Heart left ventricle (tissue), 16 donors: Measurements from ENCODE around the gene NAP1L4. TPM values are rescaled to one million over a fixed set of nuclear protein-coding genes. Genes with fewer than 3 reads are reported as not detected.

Source experiments
- ATAC-seq, 4 donors: fragments of 200-7000 bp; cut with Tn5 transposase; one replicate each; pipeline ENCODE4 v1.9.1; 2020 to 2022; ENCODE audit warnings: moderate library complexity in 4 of 4, mild to moderate bottlenecking in 3 of 4, moderate number of reproducible peaks in 1 of 4
- DNase-seq, 5 donors: peaks; one replicate each; pipeline ENCODE4 v3.0.0-alpha.2; 2020
- H3K27ac ChIP-seq, 12 donors: fragments of 200-600 bp; sonication (generic) in 4 of 12; one replicate each; pipeline versions ENCODE4 v1.5.0 to v1.8.0; 2016 to 2022; ENCODE audit warnings: mild to moderate bottlenecking in 2 of 12
- H3K27me3 ChIP-seq, 9 donors: fragments of 200-600 bp; sonication (generic) in 2 of 9; one replicate each; pipeline versions ENCODE4 v1.5.1 to v1.8.0; 2016 to 2022; ENCODE audit warnings: mild to moderate bottlenecking in 3 of 9
- H3K36me3 ChIP-seq, 9 donors: fragments of 200-600 bp; sonication (generic) in 2 of 9; one replicate each; pipeline versions ENCODE4 v1.5.0 to v1.8.0; 2018 to 2022; ENCODE audit warnings: mild to moderate bottlenecking in 2 of 9
- H3K4me1 ChIP-seq, 12 donors: fragments of 200-600 bp; sonication (generic) in 4 of 12; one replicate each; pipeline versions ENCODE4 v1.5.0 to v1.8.0; 2016 to 2022; ENCODE audit warnings: mild to moderate bottlenecking in 3 of 12
- H3K4me3 ChIP-seq, 12 donors: fragments of 200-600 bp; sonication (generic) in 4 of 12; one replicate each; pipeline versions ENCODE4 v1.5.0 to v1.8.0; 2017 to 2022; ENCODE audit warnings: mild to moderate bottlenecking in 9 of 12, moderate library complexity in 4 of 12
- H3K9me3 ChIP-seq, 12 donors: fragments of 200-600 bp; sonication (generic) in 4 of 12; one replicate each; pipeline versions ENCODE4 v1.5.0 to v1.8.0; 2016 to 2022; ENCODE audit warnings: mild to moderate bottlenecking in 1 of 12
- POLR2A ChIP-seq, 2 donors: fragments of 450-650 bp; IDR thresholded peaks; one replicate each; pipeline ENCODE4 v1.6.1; 2017; ENCODE audit warnings: antibody characterized with exemption in 2 of 2, mild to moderate bottlenecking in 2 of 2, moderate library complexity in 2 of 2
- whole genome bisulfite sequencing, 4 donors: extraction: QIAGEN DNeasy Blood & Tissue Kit in 2 of 4; methylation state at CpG; one replicate each; pipeline versions ENCODE4 v1.1.5 to v1.1.7; 2013 to 2018; 5-methylcytosine and 5-hydroxymethylcytosine counted together
- intact Hi-C, 10 donors: fragments of 100-400 bp; cut with DNase I; formaldehyde crosslinking; loops; one replicate each; pipeline versions ENCODE4 v1.11.1 to v1.14.2; 2022
- polyA plus RNA-seq, 2 donors: library from polyadenylated mRNA; stranded (reverse); fragments of 200-250 nt; gene quantifications; one replicate each; pipeline ENCODE4 v1.2.3, GENCODE V29; 2013
- total RNA-seq, 9 donors: library from RNA; depleted of rRNA in 2 of 9; stranded (reverse); fragments of >200 nt in 2 of 9; fragmentation: NEBNext Ultra II Directional in 3 of 9; extraction: Animal tissue kit (Norgen Biotek cat#: 25700) in 3 of 9; gene quantifications; one replicate each; pipeline versions ENCODE4 v1.1.0 to v1.2.4, GENCODE V29; 2016 to 2023
- TF ChIP-seq, protein P1 (sequence below), 12 donors: fragments of 200-600 bp; sonication (generic) in 4 of 12; IDR thresholded peaks; one replicate each; pipeline versions ENCODE4 v1.5.0 to v1.8.0; 2018 to 2022; ENCODE audit warnings: antibody characterized with exemption in 12 of 12, mild to moderate bottlenecking in 5 of 12
- donor health status: ischemic (EF 13 %, LVEDD 7.1; RV severe dilation, severe dysfunction).
- donor health status: healthy with polysubstance abuse.
- donor health status: DM: no; HTN: yes; CAD: no.
- donor health status: DM: no; HTN: no; CAD: no.
- donor health status: ischemic (EF 25% LVEDD 6.9; RV normal size, moderate dysfunction).
- donor health status: ischemic (EF 25% LVEDD 5.7; RV mildly dilated, moderate dysfunction).
- donor health status: healthy.
- donor health status: DM: yes; HTN: yes; CAD: no.
- donor health status: ischemic (EF 35%, LVEDD 5.7; RV mildly dilated, moderate dysfunction).
- donor health status: nonischemic (EF 11% LVEDD 7.7; RV severe dilation, severe dysfunction).
- donor health status: DM: yes; HTN: yes; CAD: no.
- donor health status: PGD.
- donor health status: ischemic (EF 29% LVEDD 5.4; RV normal size, mild dysfunction).
- donor health status: nonischemic (EF 23%, LVEDD 6.1; RV moderate dilation, normal function).

NAP1L4 gene
- total and polyA plus RNA-seq, 11 donors = 119 to 216 (median 167) TPM

DNA sequence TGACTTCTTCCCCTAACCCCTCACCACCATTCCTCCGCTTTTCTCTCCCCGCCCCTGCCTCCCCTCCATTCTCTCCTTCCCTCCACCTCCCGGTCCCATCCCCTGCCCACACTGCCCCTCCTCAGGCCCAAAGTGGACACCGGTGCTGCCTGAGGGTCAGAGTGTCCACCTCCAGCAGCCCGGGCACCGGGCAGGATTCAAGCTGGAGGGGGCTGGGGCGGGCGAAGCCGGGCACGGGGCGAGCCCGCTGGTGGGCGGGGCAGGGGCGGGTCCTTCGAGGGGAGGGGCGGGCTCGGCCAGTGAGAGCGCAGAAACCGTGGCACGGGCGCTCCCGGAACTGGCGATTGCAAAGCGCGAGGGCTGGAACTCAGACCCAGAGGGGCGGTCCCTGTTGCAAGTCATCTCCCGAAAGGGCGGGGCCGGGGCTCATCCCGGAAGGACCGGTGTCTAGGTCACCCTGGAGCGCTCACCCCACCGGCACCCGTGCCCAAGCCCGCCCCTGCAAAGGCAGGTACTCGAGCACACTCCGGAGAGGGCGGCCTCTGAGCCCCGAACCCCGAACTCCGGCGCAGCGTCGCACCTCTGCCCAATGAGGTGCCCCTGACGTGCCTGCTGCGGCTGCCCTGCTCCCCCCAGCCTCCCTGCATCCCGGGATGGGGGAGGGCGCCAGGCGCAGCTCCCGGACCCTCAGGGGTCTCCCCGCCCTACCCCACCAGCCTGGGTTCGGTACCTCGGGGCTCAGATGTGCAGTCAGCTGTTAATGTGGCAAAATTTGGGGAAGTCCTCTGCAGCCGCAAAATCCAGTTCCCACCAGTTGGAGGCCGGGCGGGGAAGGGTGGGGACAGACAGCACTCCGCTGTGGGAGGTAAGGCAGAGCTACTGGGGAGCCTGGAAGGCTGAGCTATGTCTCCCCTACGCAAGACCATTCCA lies 90.0 kb downstream of the NAP1L4 start:
- intact Hi-C loops = no loop called here
- Histone ChIP-seq H3K27me3 (no peaks in the 10 kb centered on the region), H3K4me1 (peaks cover 0 to 54% (median 17%) of the 10 kb centered on the region in 12 donors), H3K27ac (peak overlapping the region in 9 of 12 donors; percentile 24 to 83 (median 66)), H3K9me3 (peaks cover 0 to 5% (median 0%) of the 10 kb centered on the region in 12 donors), H3K4me3 (peak overlapping the region; percentile 39 to 79 (median 65)), H3K36me3 (no peaks in the 10 kb centered on the region)
- DNase-seq (peak; percentile 94 to 97 (median 97)), ATAC-seq (peak; percentile 56 to 90 (median 88))
- TF ChIP-seq, protein P1, sequence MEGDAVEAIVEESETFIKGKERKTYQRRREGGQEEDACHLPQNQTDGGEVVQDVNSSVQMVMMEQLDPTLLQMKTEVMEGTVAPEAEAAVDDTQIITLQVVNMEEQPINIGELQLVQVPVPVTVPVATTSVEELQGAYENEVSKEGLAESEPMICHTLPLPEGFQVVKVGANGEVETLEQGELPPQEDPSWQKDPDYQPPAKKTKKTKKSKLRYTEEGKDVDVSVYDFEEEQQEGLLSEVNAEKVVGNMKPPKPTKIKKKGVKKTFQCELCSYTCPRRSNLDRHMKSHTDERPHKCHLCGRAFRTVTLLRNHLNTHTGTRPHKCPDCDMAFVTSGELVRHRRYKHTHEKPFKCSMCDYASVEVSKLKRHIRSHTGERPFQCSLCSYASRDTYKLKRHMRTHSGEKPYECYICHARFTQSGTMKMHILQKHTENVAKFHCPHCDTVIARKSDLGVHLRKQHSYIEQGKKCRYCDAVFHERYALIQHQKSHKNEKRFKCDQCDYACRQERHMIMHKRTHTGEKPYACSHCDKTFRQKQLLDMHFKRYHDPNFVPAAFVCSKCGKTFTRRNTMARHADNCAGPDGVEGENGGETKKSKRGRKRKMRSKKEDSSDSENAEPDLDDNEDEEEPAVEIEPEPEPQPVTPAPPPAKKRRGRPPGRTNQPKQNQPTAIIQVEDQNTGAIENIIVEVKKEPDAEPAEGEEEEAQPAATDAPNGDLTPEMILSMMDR (IDR thresholded peaks at IDR 0.05) = no peak
- peak in 1 of 2 donors; percentile 45 for TF ChIP-seq POLR2A (IDR thresholded peaks at IDR 0.05)
- 6 to 21% (median 7%) methylated on average over 15 to 58 of the region's 58 CpGs for WGBS, 4 donors

DNA sequence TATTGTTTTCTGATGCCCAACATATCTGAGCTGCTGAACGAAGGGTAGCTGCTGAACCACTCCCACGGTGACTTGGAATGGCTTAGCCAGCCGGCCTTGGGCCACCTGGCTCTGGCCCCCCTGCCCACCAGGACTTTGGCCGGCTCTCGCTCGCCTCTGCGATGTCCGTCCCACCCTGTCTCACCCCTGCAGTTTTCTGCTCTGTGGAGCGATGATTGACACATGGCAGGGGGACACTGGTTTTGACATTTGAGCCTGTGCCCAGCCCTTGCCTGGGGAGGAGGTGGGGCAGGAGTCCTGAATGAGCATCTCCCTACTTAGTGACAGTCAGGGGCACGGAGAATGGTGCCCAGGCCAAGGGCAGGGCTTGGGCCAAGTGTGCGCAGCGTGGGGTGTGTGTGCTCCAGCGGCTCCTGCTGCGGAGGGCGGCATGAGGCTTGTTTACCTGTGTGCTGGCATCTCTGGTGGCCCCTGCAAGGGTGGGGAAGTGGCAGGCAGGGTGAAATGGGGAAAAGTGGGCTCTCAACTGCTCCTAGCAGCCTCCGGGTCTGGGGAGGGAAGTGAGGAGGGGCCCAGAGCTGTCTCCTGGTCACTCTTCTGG lies 90.8 kb downstream of the NAP1L4 start:
- Histone ChIP-seq H3K9me3 (no peaks in the 10 kb centered on the region), H3K4me3 (peak overlapping the region in 10 of 12 donors; percentile 61 to 79 (median 70)), H3K4me1 (peaks cover 0 to 54% (median 17%) of the 10 kb centered on the region in 12 donors), H3K27me3 (no peaks in the 10 kb centered on the region), H3K36me3 (no peaks in the 10 kb centered on the region), H3K27ac (peak overlapping the region in 9 of 12 donors; percentile 2 to 83 (median 66))
- intact Hi-C loops = no loop called here
- ATAC-seq (peak in 1 of 4 donors; percentile 3), DNase-seq (peak in 1 of 5 donors; percentile 31)
- WGBS, 4 donors = 86 to 90% (median 86%) methylated on average over 11 to 16 of the region's 16 CpGs
- TF ChIP-seq POLR2A (IDR thresholded peaks at IDR 0.05) = no peak
- TF ChIP-seq, protein P1 (IDR thresholded peaks at IDR 0.05) = no peak

DNA sequence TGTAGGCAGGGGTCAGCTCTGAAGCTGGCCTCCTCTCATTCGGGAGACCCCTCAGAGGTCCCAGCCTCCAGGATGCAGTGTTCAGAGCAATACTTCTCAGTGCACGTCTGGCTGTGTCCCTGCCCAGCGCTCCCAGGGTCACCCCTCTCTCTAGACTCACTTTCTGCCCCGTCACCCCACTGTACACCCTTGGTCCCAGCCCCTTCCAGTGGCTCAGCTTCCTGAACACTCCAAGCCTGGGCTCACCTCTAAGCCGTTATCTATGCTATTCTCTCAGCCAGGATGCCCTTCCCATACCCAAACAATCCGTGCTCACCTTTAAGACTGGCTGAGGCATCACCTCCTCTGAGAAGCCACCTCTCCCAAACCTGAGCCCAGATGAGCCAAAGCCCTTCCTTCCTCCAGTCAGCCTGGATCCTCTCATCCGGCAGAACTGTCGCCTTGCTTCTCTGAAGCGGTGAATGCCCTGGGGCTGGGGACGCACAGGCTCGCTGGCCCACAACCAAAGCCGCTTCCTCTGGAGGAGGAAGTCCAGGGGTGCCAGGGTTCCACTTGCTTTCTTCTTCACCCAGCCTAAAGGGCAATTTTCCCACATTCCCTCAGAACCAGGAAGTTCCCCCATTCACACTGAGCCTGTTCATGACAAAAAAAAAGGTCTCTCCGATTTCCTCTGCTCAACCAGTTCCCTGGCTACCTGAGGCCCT lies 92.9 kb downstream of the NAP1L4 start:
- no peaks in the 10 kb centered on the region for H3K9me3 ChIP-seq
- TF ChIP-seq, protein P1 (IDR thresholded peaks at IDR 0.05) = no peak
- TF ChIP-seq POLR2A (IDR thresholded peaks at IDR 0.05) = no peak
- peak in 1 of 4 donors; percentile 18 for ATAC-seq
- peak overlapping the region in 8 of 12 donors; percentile 22 to 88 (median 58) for H3K27ac ChIP-seq
- WGBS, 4 donors = 67 to 76% (median 75%) methylated on average over 11 to 13 of the region's 13 CpGs
- peak overlapping the region in 1 of 12 donors; percentile 33 for H3K4me3 ChIP-seq
- no peaks in the 10 kb centered on the region for H3K27me3 ChIP-seq
- H3K36me3 ChIP-seq = no peaks in the 10 kb centered on the region
- DNase-seq = peak in 3 of 5 donors; percentile 54 to 81 (median 67)
- H3K4me1 ChIP-seq = peaks cover 0 to 54% (median 17%) of the 10 kb centered on the region in 12 donors
- intact Hi-C loops = loop anchor here in 4 of 10 donors (10.0 kb wide), 2 partner anchors 594 to 704 kb away; partner anchors contain the start of genes C11orf21 (in 2 of the 4) and TSPAN32 (in 2 of the 4)
